GM03348 (cell line): ENCODE data around the gene PPP1R37.

ENCODE experiments used
- DNase-seq: peaks from one replicate; pipeline ENCODE4 v3.0.0; 2012; ENCODE audit warnings: low spot score

The PPP1R37 gene

DNA sequence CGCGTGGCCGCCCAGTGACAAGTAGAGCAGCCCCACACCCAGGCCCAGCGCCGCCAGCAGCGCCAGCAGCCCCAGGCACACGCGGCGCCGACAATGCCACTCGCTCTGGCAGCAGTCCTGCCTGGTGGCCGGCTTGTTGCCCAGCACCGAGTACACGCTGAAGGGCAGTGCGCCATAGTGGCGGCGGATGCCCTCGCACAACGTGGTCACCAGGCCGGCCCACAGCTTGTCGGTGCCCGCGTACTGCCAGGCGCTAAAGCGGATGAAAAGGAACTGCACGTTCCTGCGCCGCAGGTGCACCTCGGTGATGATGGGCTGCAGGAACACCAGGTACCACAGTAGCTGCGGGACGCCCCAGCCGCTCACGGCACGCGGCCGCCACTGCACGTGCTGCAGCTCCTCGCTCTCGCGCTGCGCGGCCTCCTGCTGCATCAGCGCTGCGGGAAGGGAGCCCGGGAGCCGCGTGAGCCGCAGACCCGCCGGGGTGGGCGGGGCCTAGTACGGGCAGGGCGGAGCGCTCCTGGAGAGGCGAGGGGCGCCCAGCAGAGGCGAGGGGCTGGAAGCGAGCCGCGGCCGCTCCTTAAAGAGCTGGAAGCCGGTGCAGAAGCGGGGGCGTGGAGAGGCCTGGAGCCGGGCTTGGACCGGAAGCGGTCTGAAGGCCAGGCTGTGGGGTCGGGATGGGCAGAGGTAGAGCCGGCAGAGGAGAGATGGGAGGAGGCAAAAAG, 60.5 kb downstream of the PPP1R37 start:
- DNase-seq, result peak; percentile 77

- peak; percentile 61 for DNase-seq
Observed at GRCh38 chr19:45154064-45154827, 61.3 kb downstream of the PPP1R37 start.

DNA sequence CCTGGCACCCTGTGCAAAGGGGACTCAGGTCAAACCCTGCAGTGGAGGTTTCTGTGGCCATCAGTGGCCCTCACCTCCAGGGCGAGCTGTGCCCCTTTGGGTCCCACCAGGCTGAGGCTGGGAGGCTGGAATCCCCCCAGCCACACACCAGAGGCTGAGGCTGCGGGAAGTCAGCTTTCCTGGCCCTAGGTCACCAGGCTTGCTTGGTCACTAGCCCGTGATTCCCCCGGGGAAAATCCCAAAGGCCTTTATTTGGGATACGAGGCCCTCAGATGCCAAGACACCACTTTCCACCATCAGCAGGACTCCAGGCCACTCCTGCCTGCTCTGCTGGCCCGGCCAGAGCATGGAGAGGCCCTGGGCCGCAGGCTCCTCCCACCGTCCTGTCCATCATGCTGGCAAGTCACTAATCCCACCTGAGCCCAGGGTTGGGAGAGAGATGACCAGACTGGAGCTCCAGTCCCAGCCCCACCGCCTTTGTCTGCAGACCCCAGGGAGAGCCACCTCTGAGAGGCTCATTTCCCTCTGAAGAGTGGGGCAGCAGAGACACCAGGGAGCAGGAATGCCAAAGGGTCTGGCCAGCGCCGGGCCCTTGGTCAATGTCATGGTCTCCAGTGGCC, 63.1 kb downstream of the PPP1R37 start:
- DNase-seq, result no peak

DNA sequence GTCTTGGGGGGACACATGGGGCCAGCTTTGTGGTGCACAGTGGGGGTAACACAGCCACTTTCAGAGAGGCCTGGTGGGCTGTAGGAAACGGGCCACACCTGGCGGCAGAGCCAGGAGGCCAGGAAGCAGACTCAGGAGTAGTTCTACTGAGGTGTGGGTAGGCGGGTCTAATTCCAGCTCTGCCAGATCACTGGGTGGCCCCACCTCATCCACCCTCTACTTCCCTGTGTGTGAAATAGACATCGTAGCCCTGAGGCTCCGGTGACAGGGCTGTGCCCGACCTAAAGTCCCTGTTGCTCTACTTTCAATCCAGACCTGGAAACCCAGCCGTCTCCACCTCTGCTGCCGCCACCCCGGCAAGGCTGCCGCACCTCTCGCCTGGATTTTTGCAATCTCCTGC, 63.8 kb downstream of the PPP1R37 start:
- DNase-seq, result no peak

DNA sequence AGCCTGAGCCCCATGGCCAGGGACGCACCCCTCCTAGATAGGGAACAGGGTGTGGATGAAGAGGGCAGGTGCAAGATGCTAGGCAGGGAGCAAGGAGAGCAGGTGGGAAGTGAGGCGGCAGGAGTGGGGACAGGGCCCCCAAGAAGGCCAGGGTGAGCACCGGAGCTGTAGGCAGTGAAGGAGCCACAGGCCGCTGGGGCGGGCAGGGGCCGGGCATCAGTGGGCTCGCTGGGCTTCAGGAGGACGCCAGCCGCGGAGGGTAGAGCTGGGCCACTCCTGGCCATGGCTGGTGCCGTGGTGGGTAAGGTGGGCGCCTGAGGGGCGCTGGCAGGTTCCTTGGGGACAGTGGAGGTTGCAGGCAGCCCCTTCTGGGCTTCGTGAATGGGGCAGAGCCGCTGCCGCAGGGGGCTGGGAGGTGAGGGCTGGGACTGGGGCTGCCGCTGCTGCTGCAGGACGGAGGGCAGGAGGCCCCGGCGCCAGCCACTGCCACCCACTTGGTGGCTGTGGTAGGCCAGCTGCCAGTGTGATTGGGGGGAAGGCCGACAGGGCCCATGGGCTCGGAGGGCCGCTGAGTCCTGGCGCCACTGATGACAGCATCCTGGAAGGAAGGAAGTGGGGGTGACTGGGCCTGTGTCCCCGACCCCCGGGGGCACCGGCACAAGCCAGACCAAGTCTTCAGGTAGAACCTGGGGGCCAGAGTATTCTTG, 65.7 kb downstream of the PPP1R37 start:
- DNase-seq, result no peak

DNA sequence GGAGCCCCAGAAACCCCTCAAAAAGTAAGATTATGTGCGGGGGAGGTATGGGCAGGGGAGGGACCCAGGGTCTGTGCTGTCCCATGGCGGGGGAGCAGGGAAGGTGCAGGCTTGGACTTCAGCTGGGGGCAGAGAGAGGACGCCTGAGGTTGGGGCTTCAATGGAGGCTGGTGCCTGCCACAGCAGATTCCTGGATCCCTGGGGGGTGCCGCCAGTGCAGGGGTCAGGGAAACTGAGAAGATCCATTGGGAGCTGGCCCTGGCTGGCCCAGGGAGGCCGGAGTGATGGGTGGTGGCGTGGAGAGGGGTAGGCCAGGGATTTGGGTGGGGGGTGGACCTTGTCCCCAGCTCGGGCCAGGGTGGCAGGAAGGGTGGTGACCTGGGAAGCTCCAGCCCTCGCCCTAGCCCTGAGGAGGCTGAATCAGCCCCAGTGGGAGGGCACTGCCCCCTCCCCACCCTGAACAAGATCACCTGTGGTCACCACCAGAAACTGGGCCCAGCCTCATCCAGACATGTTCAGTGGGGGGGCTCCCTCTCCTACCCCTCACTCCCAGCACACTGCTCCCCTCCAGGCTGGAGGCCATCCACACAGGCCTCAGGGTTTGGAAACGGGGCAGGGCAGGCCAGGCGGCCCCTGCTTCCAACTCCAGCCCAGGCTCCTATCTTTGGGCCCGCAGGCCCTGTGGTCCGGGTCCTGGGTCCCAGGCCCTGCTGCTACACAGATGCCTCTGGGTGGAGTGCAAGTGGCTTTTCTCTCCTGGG, 66.4 kb downstream of the PPP1R37 start:
- DNase-seq, result no peak

DNA sequence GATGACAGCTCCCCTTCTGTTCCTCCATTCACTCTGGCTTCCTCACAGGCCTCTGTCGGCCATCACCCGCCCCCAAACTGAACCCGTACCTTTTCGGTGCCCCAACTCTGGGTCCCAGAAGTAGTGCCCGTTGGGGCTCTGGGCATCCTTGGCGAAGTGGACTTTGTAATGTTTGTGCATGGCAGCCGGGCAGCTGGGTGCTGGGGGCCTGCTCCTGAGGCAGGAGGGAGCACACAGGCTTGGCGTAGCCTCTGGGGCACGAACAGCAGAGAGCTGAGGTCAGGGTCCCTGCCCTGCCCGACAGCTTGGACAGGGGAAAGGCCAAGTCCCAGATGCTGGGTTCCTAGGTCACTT, 67.0 kb downstream of the PPP1R37 start:
- DNase-seq, result no peak

DNA sequence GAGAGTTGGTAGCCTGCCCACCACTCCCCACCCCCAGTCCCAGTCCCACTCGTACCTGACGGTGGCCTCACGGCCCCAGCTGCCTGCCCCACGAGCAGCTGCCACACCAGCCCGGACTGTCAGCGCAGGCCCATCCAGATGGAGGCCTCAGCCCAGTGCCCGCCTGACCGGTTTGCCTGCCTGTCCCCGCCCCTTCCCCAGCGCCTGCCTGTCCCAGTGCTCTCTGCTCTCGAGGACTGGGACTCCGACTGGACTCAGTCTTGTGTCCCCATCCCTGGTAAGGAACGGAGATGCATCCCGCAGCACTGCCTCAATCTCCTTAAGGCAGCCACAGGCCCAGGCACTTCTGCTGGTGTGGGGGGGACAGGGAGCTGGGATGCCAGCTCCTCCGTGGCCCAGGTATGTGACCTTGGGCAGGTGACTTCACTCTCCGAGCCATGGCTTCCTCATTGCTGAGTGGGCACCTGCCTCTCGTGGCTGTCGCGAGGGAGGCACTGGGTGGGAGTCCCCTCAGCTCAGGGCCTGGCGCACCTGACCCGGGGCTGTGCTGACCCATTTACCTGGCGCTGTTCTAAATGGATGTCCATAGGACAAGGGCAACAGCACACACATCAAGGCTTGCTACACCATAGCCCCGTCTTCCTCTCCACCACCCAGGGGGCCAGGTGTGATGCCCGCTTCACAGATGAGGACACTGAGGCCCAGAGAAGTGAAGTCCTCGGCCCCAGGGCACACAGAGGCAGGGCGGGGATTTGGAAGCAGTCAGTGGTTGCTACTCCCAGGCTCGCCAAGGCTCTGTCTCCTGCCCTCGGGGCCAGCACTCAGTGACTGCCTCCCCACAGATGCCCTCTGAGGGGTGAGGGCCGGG, 68.1 kb downstream of the PPP1R37 start, which contains the start of gene NKPD1:
Gene NKPD1, minus strand, starts transcription at position 113 of the 868 bp plus-strand sequence. CDS start 832 bp downstream, outside the sequence.
- no peak for DNase-seq

DNA sequence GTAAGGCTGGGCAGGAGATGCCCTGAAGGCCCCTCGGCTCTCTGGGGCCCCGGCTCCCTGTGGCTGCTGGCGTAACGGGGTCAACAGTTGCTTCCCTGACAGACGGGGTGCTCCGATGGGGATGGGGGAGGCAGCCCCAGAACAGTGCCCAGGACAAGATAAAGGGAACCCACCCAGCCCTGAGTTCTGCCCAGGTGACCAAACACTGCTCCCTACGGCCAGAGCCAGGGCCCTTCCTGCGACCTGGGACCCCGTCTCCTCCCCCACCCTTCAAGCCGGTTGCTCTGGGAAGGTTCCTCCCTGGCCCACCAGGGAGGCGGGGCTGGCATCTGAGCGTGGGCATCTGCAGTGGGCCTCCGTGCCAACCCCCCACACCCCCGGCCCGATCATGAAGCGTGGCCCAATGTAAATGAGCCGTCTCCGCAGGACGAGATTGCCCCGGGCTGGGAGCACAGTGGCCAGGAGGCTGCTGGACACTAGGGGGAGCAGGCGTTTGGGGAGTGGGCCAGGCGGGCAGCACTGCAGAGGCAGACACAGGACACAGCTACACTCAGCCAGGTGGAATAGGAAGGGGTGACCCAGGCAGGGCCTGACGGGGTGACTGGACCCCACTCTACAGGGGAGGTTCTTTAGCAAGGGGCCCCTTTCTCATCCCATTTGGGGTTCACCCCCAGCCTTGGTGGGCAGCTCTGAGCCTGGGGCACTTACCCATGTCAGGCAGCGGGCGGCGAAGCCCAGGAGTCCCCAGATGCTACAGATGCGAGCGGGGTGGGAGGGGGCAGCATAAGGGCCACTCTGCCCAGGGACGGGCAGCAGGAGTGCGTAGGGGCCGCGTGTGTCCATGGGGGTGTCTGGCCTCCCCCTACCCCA, 69.0 kb downstream of the PPP1R37 start:
- peak; percentile 67 for DNase-seq

DNA sequence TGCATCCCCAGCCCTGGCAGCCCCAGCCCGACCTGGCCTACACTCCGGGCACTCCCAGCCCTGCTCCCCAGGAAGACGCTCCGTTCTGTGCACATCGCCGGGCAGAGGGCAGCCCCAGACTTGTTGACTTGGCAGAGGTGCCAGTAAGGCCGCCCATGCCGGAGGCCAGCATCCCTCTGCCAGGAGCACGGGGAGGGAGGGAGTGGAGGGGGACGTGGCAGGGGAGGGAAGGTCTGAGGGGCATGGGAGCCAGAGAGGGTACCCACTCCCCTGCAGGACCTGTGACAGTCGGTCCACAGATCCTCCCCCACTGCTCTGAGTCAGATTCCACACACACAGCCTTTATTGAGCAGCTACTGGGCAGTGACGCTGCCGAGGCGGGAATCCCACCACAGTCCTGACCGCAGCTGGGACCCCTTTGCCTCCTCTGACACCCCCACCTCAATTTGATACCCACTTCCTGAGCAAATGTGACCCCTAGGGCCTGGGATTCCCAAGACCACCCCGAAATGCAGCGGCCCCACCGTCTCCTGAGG, 69.7 kb downstream of the PPP1R37 start:
- DNase-seq, result no peak

DNA sequence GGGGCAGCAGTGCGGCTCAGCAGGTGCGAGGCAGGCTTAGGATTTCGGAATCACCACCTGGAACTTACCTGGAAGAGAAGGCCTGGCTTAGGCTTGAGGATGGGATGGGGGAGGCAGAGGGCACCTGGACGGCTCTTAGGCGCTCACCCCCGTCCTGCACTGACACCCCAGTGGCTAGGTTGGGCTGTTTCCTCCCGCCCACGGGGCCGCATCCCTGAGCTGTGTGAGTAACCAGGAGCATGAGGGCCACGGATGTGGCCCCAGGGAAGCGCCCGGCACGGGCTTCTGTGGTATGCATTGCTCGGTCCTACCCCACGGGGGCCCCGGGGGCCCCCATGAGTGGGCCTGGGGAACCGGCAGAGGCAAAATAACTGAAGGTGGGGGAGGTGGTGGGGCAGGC, 70.2 kb downstream of the PPP1R37 start:
- DNase-seq, result no peak

DNA sequence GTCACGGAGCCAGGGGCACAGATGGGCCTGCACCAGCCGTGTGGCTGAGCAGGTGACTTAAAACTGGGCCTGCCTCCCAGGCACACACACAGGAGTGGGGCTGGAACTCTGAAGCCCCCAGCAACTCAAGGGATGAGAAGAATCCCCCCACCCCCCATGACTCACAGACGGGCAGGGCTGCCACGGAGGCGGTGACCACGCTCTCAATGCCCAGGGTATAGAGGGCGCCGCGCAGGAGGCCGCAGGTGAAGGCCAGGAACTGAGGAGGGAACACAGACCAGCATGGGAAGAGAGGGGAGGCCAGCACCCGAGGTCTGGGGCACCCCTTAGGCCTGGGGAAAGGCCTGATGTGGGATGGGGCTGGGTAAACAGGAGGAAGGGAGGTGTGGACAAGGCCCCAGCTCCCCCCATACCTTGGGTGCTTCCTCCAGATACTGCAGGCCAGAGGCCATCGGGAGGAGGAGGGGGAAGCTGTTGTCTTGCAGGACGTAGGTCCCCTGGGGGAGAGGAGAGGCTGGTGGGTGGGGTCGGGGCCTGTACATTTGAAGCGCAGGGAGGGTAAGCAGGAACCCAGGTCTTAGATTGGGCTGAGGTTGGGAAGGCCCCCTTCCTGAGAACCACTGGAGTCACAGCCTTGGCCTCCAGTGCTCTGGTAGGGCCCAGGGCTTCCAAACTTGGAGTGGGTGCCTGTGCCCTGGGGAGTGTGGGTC, 70.9 kb downstream of the PPP1R37 start:
- DNase-seq, result no peak

GRCh38 chr19:45164577-45165335, 71.8 kb downstream of the PPP1R37 start:
- peak; percentile 76 for DNase-seq

GRCh38 chr19:45166723-45167252, 73.8 kb downstream of the PPP1R37 start:
- no peak for DNase-seq

DNA sequence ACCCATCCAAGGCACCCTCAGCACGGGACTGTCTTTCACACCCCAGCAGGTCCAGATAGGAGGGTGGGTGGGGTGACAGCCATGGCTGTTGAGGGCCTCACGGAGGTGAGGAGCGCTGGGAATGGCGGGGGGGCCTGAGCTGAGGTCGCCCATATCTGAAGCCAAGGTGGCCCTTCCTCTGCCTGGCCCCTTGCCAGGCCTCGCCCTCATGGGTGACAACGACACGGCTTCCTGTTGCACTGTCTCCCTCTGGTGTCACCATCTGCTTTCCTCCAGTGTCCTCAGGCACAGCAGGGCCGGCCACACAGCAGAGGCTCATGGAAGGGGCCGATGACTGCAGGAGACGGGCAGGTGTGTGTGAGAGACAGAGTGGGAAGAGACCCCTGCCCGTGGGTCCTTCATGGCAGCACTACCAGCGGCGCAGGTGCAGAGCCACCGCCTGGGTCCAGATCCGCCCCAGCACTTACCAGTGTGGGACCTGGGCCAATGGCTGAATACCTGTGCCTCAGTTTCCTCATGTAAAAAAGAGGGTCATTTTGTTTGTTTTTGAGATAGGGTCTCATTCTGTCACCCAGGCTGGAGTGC, 75.9 kb downstream of the PPP1R37 start:
- DNase-seq, result no peak

GRCh38 chr19:45169602-45170001, 76.6 kb downstream of the PPP1R37 start:
- DNase-seq, result no peak
